Measurements from ENCODE around the gene POLR2E. TPM values are rescaled to one million over a fixed set of nuclear protein-coding genes. Genes with fewer than 3 reads are reported as not detected.

POLR2E gene
- total RNA-seq, 1 experiment from 2014 or later = 141 TPM

- Mint-ChIP-seq H3K4me3 (ENCODE audit: low read depth, unreplicated experiment) (peak overlapping the region; percentile 93), H3K36me3 (ENCODE audit: insufficient read depth, unreplicated experiment) (peaks cover 55% of the 10 kb centered on the region), H3K27me3 (ENCODE audit: unreplicated experiment) (no peaks in the 10 kb centered on the region), H3K27ac (ENCODE audit: unreplicated experiment) (no peak overlapping the region), H3K4me1 (ENCODE audit: low read depth, unreplicated experiment) (peaks cover 10% of the 10 kb centered on the region), H3K9me3 (ENCODE audit: low read depth, unreplicated experiment) (no peaks in the 10 kb centered on the region)
- DNase-seq = no peak
- intact Hi-C loops (cut with micrococcal nuclease; ENCODE audit: unreplicated experiment) = no loop called here
- CTCF ChIA-PET = no interaction called here
- TF ChIP-seq CTCF (IDR thresholded peaks at IDR 0.05; ENCODE audit: unreplicated experiment) = no peak
- BruUV-seq (replicated peaks) = no TSS peak
Measured at GRCh38 chr19:1093330-1093729, 1.8 kb downstream of the POLR2E start.

GRCh38 chr19:1091544-1092175, 3.5 kb downstream of the POLR2E start:
- H3K4me1 Mint-ChIP-seq (ENCODE audit: low read depth, unreplicated experiment) = no peaks in the 10 kb centered on the region
- BruUV-seq (replicated peaks) = no TSS peak
- H3K4me3 Mint-ChIP-seq (ENCODE audit: low read depth, unreplicated experiment) = no peak overlapping the region
- H3K36me3 Mint-ChIP-seq (ENCODE audit: insufficient read depth, unreplicated experiment) = peaks cover 62% of the 10 kb centered on the region
- no peaks in the 10 kb centered on the region for H3K27me3 Mint-ChIP-seq (ENCODE audit: unreplicated experiment)
- no peak for DNase-seq
- H3K9me3 Mint-ChIP-seq (ENCODE audit: low read depth, unreplicated experiment) = no peaks in the 10 kb centered on the region
- CTCF ChIA-PET = no interaction called here
- intact Hi-C loops (cut with micrococcal nuclease; ENCODE audit: unreplicated experiment) = no loop called here
- H3K27ac Mint-ChIP-seq (ENCODE audit: unreplicated experiment) = no peak overlapping the region
- TF ChIP-seq CTCF (IDR thresholded peaks at IDR 0.05; ENCODE audit: unreplicated experiment) = no peak

GRCh38 chr19:1090731-1091543, 4.2 kb downstream of the POLR2E start:
- intact Hi-C loops (cut with micrococcal nuclease; ENCODE audit: unreplicated experiment) = no loop called here
- Mint-ChIP-seq H3K9me3 (ENCODE audit: low read depth, unreplicated experiment) (no peaks in the 10 kb centered on the region), H3K4me3 (ENCODE audit: low read depth, unreplicated experiment) (no peak overlapping the region), H3K27me3 (ENCODE audit: unreplicated experiment) (no peaks in the 10 kb centered on the region), H3K27ac (ENCODE audit: unreplicated experiment) (no peak overlapping the region), H3K36me3 (ENCODE audit: insufficient read depth, unreplicated experiment) (peaks cover 65% of the 10 kb centered on the region), H3K4me1 (ENCODE audit: low read depth, unreplicated experiment) (no peaks in the 10 kb centered on the region)
- CTCF ChIA-PET = interaction anchor here (0.7 kb wide), 1 partner anchor 11 kb away, joined by 4 read pairs; no protein-coding TSS in a partner anchor
- DNase-seq = no peak
- no TSS peak for BruUV-seq (replicated peaks)
- TF ChIP-seq CTCF (IDR thresholded peaks at IDR 0.05; ENCODE audit: unreplicated experiment) = no peak

- no peak overlapping the region for H3K27ac Mint-ChIP-seq (ENCODE audit: unreplicated experiment)
- TF ChIP-seq CTCF (IDR thresholded peaks at IDR 0.05; ENCODE audit: unreplicated experiment) = no peak
- no peaks in the 10 kb centered on the region for H3K9me3 Mint-ChIP-seq (ENCODE audit: low read depth, unreplicated experiment)
- intact Hi-C loops (cut with micrococcal nuclease; ENCODE audit: unreplicated experiment) = no loop called here
- DNase-seq = no peak
- CTCF ChIA-PET = no interaction called here
- no peak overlapping the region for H3K4me3 Mint-ChIP-seq (ENCODE audit: low read depth, unreplicated experiment)
- BruUV-seq (replicated peaks) = no TSS peak
- no peaks in the 10 kb centered on the region for H3K27me3 Mint-ChIP-seq (ENCODE audit: unreplicated experiment)
- peaks cover 62% of the 10 kb centered on the region for H3K36me3 Mint-ChIP-seq (ENCODE audit: insufficient read depth, unreplicated experiment)
- H3K4me1 Mint-ChIP-seq (ENCODE audit: low read depth, unreplicated experiment) = no peaks in the 10 kb centered on the region
Measured at GRCh38 chr19:1089891-1090290, 5.3 kb downstream of the POLR2E start.
